Mesothelial cell of epicardium (in vitro differentiated cells): ENCODE results near the gene CHRM4. TPM values are rescaled to one million over a fixed set of nuclear protein-coding genes. Genes with fewer than 3 reads are reported as not detected.

Source experiments
- DNase-seq, 2 experiments: peaks; one replicate each; pipeline ENCODE4 v3.0.0; 2021; ENCODE audit warnings: low spot score in 2 of 2; ENCODE audit not compliant: unreplicated experiment in 2 of 2
- H3K27ac Mint-ChIP-seq: 2 replicates; pipeline ENCODE4 v1.8.0; 2021; ENCODE audit warnings: mixed read lengths
- H3K27me3 Mint-ChIP-seq: 2 replicates; pipeline ENCODE4 v1.8.0; 2021; ENCODE audit warnings: low read depth, mixed read lengths
- H3K36me3 Mint-ChIP-seq: 2 replicates; pipeline ENCODE4 v1.8.0; 2021; ENCODE audit warnings: mixed read lengths
- H3K4me1 Mint-ChIP-seq: 2 replicates; pipeline ENCODE4 v1.8.0; 2021; ENCODE audit warnings: mixed read lengths
- H3K4me3 Mint-ChIP-seq: 2 replicates; pipeline ENCODE4 v1.8.0; 2021; ENCODE audit warnings: mild to moderate bottlenecking, moderate library complexity, mixed read lengths
- H3K9me3 Mint-ChIP-seq: 2 replicates; pipeline ENCODE4 v1.8.0; 2021; ENCODE audit warnings: mixed read lengths
- CTCF ChIP-seq: fragments of 200-600 bp; sonication (generic); IDR thresholded peaks from one replicate; pipeline ENCODE4 v1.5.0; 2021; ENCODE audit warnings: antibody characterized with exemption; ENCODE audit not compliant: unreplicated experiment
- total RNA-seq: library from RNA; stranded (reverse); gene quantifications from 3 replicates; pipeline ENCODE4 v1.2.1, GENCODE V29; 2021

CHRM4 gene
- total RNA-seq, 1 donor from 2014 or later: 0.42 TPM

GRCh38 chr11:46392421-46393230 lies 1.1 kb upstream of the CHRM4 start:
- Mint-ChIP-seq H3K27me3 (peaks cover 50% of the 10 kb centered on the region), H3K27ac (no peak overlapping the region), H3K4me3 (peak overlapping the region; percentile 69)

GRCh38 chr11:46391186-46391577 lies 394 bp downstream of the CHRM4 start:
- no peak overlapping the region for H3K27ac Mint-ChIP-seq
- no peak overlapping the region for H3K4me3 Mint-ChIP-seq
- H3K9me3 Mint-ChIP-seq: no peaks in the 10 kb centered on the region
- peaks cover 63% of the 10 kb centered on the region for H3K27me3 Mint-ChIP-seq
- TF ChIP-seq CTCF: no peak
- peaks cover 29% of the 10 kb centered on the region for H3K4me1 Mint-ChIP-seq
- DNase-seq: no peak
- peaks cover 2% of the 10 kb centered on the region for H3K36me3 Mint-ChIP-seq

More at GRCh38 chr11:46392421-46393230, 1.1 kb upstream of the CHRM4 start:
- Mint-ChIP-seq H3K9me3 (no peaks in the 10 kb centered on the region), H3K36me3 (peaks cover 8% of the 10 kb centered on the region), H3K4me1 (peaks cover 29% of the 10 kb centered on the region)
- peak; percentile 81 to 95 for DNase-seq
- TF ChIP-seq CTCF: no peak

- peaks cover 69% of the 10 kb centered on the region for H3K27me3 Mint-ChIP-seq
- DNase-seq: no peak
Measured at GRCh38 chr11:46390331-46391171, 1.0 kb downstream of the CHRM4 start.

GRCh38 chr11:46389450-46390330 lies 1.9 kb downstream of the CHRM4 start:
- DNase-seq: peak in 1 of 2 experiments; percentile 82
- H3K4me3 Mint-ChIP-seq: peak overlapping the region; percentile 56
- H3K36me3 Mint-ChIP-seq: peaks cover 2% of the 10 kb centered on the region
- peaks cover 29% of the 10 kb centered on the region for H3K4me1 Mint-ChIP-seq
- no peak overlapping the region for H3K27ac Mint-ChIP-seq
- no peaks in the 10 kb centered on the region for H3K9me3 Mint-ChIP-seq
- peak; percentile 67 for TF ChIP-seq CTCF
- H3K27me3 Mint-ChIP-seq: peaks cover 69% of the 10 kb centered on the region

More at GRCh38 chr11:46390331-46391171, 1.0 kb downstream of the CHRM4 start:
- Mint-ChIP-seq H3K9me3 (no peaks in the 10 kb centered on the region), H3K27ac (no peak overlapping the region), H3K4me3 (peak overlapping the region; percentile 62), H3K4me1 (peaks cover 29% of the 10 kb centered on the region), H3K36me3 (peaks cover 2% of the 10 kb centered on the region)
- TF ChIP-seq CTCF: no peak
